ENCODE results near the gene REEP1. TPM values are rescaled to one million over a fixed set of nuclear protein-coding genes. Genes with fewer than 3 reads are reported as not detected.

The REEP1 gene
- total and polyA plus RNA-seq, 2 of the 4 experiments (the other 2 are of a cell fraction) = under 0.01 to 0.03 TPM

- Histone ChIP-seq H3K36me3 (ENCODE audit: control insufficient read depth, insufficient read depth, low read length) (no peaks in the 10 kb centered on the region), H2BK5ac (ENCODE audit: low read depth, low read length, poor library complexity, severe bottlenecking) (no peak overlapping the region), H3K27ac (ENCODE audit: insufficient read depth, low read length) (no peak overlapping the region), H3K4me2 (ENCODE audit: low read depth, low read length) (no peak overlapping the region), H3K9me1 (ENCODE audit: insufficient read depth, low read length) (no peaks in the 10 kb centered on the region), H3K4me1 (ENCODE audit: control insufficient read depth, insufficient read depth, low read length) (no peaks in the 10 kb centered on the region), H2AK9ac (replicated peaks; ENCODE audit: low read depth, low read length, poor library complexity) (no peak overlapping the region), H4K20me1 (ENCODE audit: insufficient read depth, low read length) (no peaks in the 10 kb centered on the region), H2BK15ac (ENCODE audit: low read depth, low read length) (no peak overlapping the region), H4K91ac (ENCODE audit: insufficient read depth, low read depth, low read length) (no peak overlapping the region), H3K9me3 (ENCODE audit: control insufficient read depth, insufficient read depth, low read length) (no peaks in the 10 kb centered on the region), H3K4ac (ENCODE audit: low read depth, low read length) (no peak overlapping the region), H2AFZ (replicated peaks; ENCODE audit: low read length, poor library complexity) (no peak overlapping the region), H3K9ac (ENCODE audit: low read depth, low read length) (no peak overlapping the region), H3K27me3 (ENCODE audit: control insufficient read depth, insufficient read depth, low read length) (peaks cover 17% of the 10 kb centered on the region), H4K5ac (ENCODE audit: low read depth, low read length) (no peak overlapping the region), H3K56ac (ENCODE audit: extremely low read depth, insufficient read depth, low read length) (no peak overlapping the region), H2BK120ac (ENCODE audit: low read depth, low read length) (no peak overlapping the region), H2BK20ac (ENCODE audit: low read depth, low read length) (no peak overlapping the region), H3K4me3 (ENCODE audit: insufficient read depth, low read depth, low read length) (no peak overlapping the region), H2AK5ac (ENCODE audit: low read depth, low read length) (no peak overlapping the region), H3K79me1 (ENCODE audit: low read depth in 1 of 2, low read length in 2 of 2) (no peaks in the 10 kb centered on the region), H4K8ac (ENCODE audit: low read depth in 2 of 2, low read length in 2 of 2) (no peak overlapping the region), H3K23ac (ENCODE audit: low read depth, low read length) (no peak overlapping the region), H3K14ac (replicated peaks; ENCODE audit: low read depth, low read length) (no peak overlapping the region), H3K18ac (ENCODE audit: low read depth, low read length) (no peak overlapping the region)
- POLR2A ChIA-PET (ENCODE audit: unreplicated experiment) = no interaction called here
- DNase-seq = no peak
- TF ChIP-seq CHD1 (IDR thresholded peaks at IDR 0.05; ENCODE audit: low read depth, low read length) = no peak
- TF ChIP-seq ELK1 (IDR thresholded peaks at IDR 0.05; ENCODE audit: borderline replicate concordance, low read depth, low read length) = no peak
- CTCF ChIA-PET = no interaction called here
- intact Hi-C loops (cut with micrococcal nuclease) = no loop called here
- ATAC-seq (ENCODE audit: low read depth) = no peak
- in situ Hi-C loops (cut with MboI; ENCODE audit: low sequenced_read_pairs) = no loop called here
- no TSS peak for BruUV-seq (replicated peaks)
- dilution Hi-C loops (cut with HindIII; ENCODE audit: low sequenced_read_pairs, unreplicated experiment) = no loop called here
- WGBS, 2 experiments (ENCODE audit: extremely low coverage in 2 of 2, insufficient read length in 1 of 2) = 11% methylated on average over 1 of the region's 4 CpGs; no CpG with 5 or more reads in 1 of the 2 experiments
These were observed 104.0 kb downstream of the REEP1 start for GRCh38 chr2:86233436-86233835.

Measured in IMR-90 (cell line).